GM23338 (cell line): ENCODE data around the gene FCN3. TPM values are rescaled to one million over a fixed set of nuclear protein-coding genes. Genes with fewer than 3 reads are reported as not detected.
"Not testable (repeated sequence)": the region's sequence is repeated elsewhere in the genome, so short reads cannot be mapped to it uniquely, and the experiment has no call there.

ENCODE experiments used
- ATAC-seq: fragments of 200-7000 bp; cut with Tn5 transposase; 3 replicates; pipeline ENCODE4 v1.9.1; 2020
- DNase-seq: peaks from one replicate; pipeline ENCODE4 v3.0.0-alpha.2; 2015; ENCODE audit warnings: low spot score
- H2AFZ ChIP-seq: fragments of 200-600 bp; sonication (generic); 2 replicates; pipeline ENCODE4 v1.8.0; 2016; ENCODE audit warnings: antibody characterized with exemption, mild to moderate bottlenecking, moderate library complexity
- H3F3A ChIP-seq: fragments of 200-600 bp; sonication (generic); replicated peaks from 2 replicates; pipeline ENCODE4 v1.8.0; 2017; ENCODE audit warnings: antibody characterized with exemption, mixed run types, low read depth
- H3K27ac ChIP-seq: fragments of 200-600 bp; sonication (generic); 2 replicates; pipeline ENCODE4 v1.6.1; 2016; ENCODE audit warnings: low read depth
- H3K27me3 ChIP-seq: fragments of 200-600 bp; sonication (generic); 2 replicates; pipeline ENCODE4 v1.8.0; 2016; ENCODE audit warnings: mild to moderate bottlenecking, mixed run types, moderate library complexity; ENCODE audit not compliant: insufficient read depth
- H3K36me3 ChIP-seq: fragments of 200-600 bp; sonication (generic); 2 replicates; pipeline ENCODE4 v1.8.0; 2016; ENCODE audit warnings: mild to moderate bottlenecking; ENCODE audit not compliant: insufficient read depth
- H3K4me1 ChIP-seq: fragments of 200-600 bp; sonication (generic); 2 replicates; pipeline ENCODE4 v1.8.0; 2016; ENCODE audit warnings: mild to moderate bottlenecking, moderate library complexity; ENCODE audit not compliant: insufficient read depth
- H3K4me2 ChIP-seq: fragments of 200-600 bp; sonication (generic); 2 replicates; pipeline ENCODE4 v1.7.1; 2017; ENCODE audit warnings: mixed run types
- H3K4me3 ChIP-seq: fragments of 200-600 bp; sonication (generic); 2 replicates; pipeline ENCODE4 v1.6.1; 2016; ENCODE audit warnings: mixed run types
- H3K79me2 ChIP-seq: fragments of 200-600 bp; sonication (generic); replicated peaks from 2 replicates; pipeline ENCODE4 v1.8.0; 2017; ENCODE audit warnings: mild to moderate bottlenecking; ENCODE audit not compliant: insufficient read depth
- H3K9me2 ChIP-seq: fragments of 200-600 bp; sonication (generic); 2 replicates; pipeline ENCODE4 v1.8.0; 2017; ENCODE audit not compliant: insufficient read depth
- H4K20me1 ChIP-seq: fragments of 200-600 bp; sonication (generic); replicated peaks from 2 replicates; pipeline ENCODE4 v1.8.0; 2017; ENCODE audit warnings: mild to moderate bottlenecking; ENCODE audit not compliant: insufficient read depth
- H3K27ac Mint-ChIP-seq: 2 replicates; pipeline ENCODE4 v1.8.0; 2020; ENCODE audit warnings: inconsistent platforms, mild to moderate bottlenecking, moderate library complexity, mixed read lengths
- H3K27me3 Mint-ChIP-seq: 3 replicates; pipeline ENCODE4 v1.8.0; 2022; ENCODE audit warnings: low read depth, mild to moderate bottlenecking, moderate library complexity, mixed read lengths, inconsistent platforms; ENCODE audit not compliant: insufficient read depth, poor library complexity
- H3K36me3 Mint-ChIP-seq: 3 replicates; pipeline ENCODE4 v1.8.0; 2021; ENCODE audit warnings: low read depth, mild to moderate bottlenecking, inconsistent platforms, moderate library complexity, mixed read lengths
- H3K4me1 Mint-ChIP-seq: 3 replicates; pipeline ENCODE4 v1.8.0; 2020; ENCODE audit warnings: mild to moderate bottlenecking, inconsistent platforms, mixed read lengths
- H3K4me3 Mint-ChIP-seq: 3 replicates; pipeline ENCODE4 v1.8.0; 2021; ENCODE audit warnings: moderate library complexity, mild to moderate bottlenecking, inconsistent platforms, mixed read lengths
- H3K9me3 Mint-ChIP-seq: 3 replicates; pipeline ENCODE4 v1.8.0; 2020; ENCODE audit warnings: moderate library complexity, mild to moderate bottlenecking, inconsistent platforms, mixed read lengths
- CREB1 ChIP-seq: fragments of 250-450 bp; sonication (Bioruptor Pico); IDR thresholded peaks from 2 replicates; pipeline ENCODE4 v1.5.0; 2020; ENCODE audit warnings: low read depth, mild to moderate bottlenecking, moderate library complexity
- CTCF ChIP-seq, 2 experiments: fragments of 200-600 bp in 1 of 2; sonication (generic) in 1 of 2; conservative IDR thresholded peaks; 2 replicates each; pipeline versions ENCODE4 v1.5.1 to v1.6.1; 2016 to 2017; ENCODE audit warnings: antibody characterized with exemption in 2 of 2, low read depth in 2 of 2, mild to moderate bottlenecking in 2 of 2, moderate library complexity in 1 of 2
- ETS1 ChIP-seq: IDR thresholded peaks from 2 replicates; pipeline ENCODE4 v1.6.1; 2016; ENCODE audit warnings: antibody characterized with exemption
- EZH2 ChIP-seq: fragments of 200-600 bp; sonication (generic); IDR thresholded peaks from one replicate; pipeline ENCODE4 v1.8.0; 2017; ENCODE audit warnings: antibody characterized with exemption, mild to moderate bottlenecking, low read depth; ENCODE audit not compliant: unreplicated experiment
- EZH2phosphoT487 ChIP-seq: fragments of 200-600 bp; sonication (generic); IDR thresholded peaks from one replicate; pipeline ENCODE4 v1.8.1; 2018; ENCODE audit warnings: antibody characterized with exemption; ENCODE audit not compliant: unreplicated experiment
- JUNB ChIP-seq: IDR thresholded peaks from one replicate; pipeline ENCODE4 v1.6.1; 2016; ENCODE audit warnings: antibody characterized with exemption; ENCODE audit not compliant: unreplicated experiment
- POLR2AphosphoS5 ChIP-seq: IDR thresholded peaks from 2 replicates; pipeline ENCODE4 v1.6.1; 2016; ENCODE audit warnings: antibody characterized with exemption, low read depth
- STAT1 ChIP-seq: IDR thresholded peaks from one replicate; pipeline ENCODE4 v1.6.1; 2016; ENCODE audit warnings: antibody characterized with exemption; ENCODE audit not compliant: unreplicated experiment
- ZNF114 ChIP-seq: fragments of 250-450 bp; sonication (Bioruptor Pico); IDR thresholded peaks from 2 replicates; pipeline ENCODE4 v1.5.0; 2020; ENCODE audit warnings: mild to moderate bottlenecking, moderate library complexity
- ZNF331 ChIP-seq: fragments of 250-450 bp; sonication (Bioruptor Pico); IDR thresholded peaks from 2 replicates; pipeline ENCODE4 v1.5.0; 2020; ENCODE audit warnings: low read depth, mild to moderate bottlenecking, moderate library complexity
- polyA plus RNA-seq: library from polyadenylated mRNA; unstranded; fragments of >200 nt; fragmentation: Nextera tagmentation; extraction: Ambion mirVana; gene quantifications from 2 replicates; pipeline ENCODE4 v1.2.1, GENCODE V29; 2016
- total RNA-seq: library from RNA; depleted of rRNA; stranded (reverse); fragments of >200 nt; shearing (Covaris generic); gene quantifications from 2 replicates; pipeline ENCODE4 v1.2.3, GENCODE V29; 2014

The FCN3 gene
- total and polyA plus RNA-seq, 2 experiments from 2014 or later: 0.49 TPM; not detected in 1

- DNase-seq (no peak), ATAC-seq (no peak)
- Histone ChIP-seq H3K9me2 (no peaks in the 10 kb centered on the region), H2AFZ (no peak overlapping the region), H3K4me1 (peaks cover 29% of the 10 kb centered on the region), H3K27ac (no peak overlapping the region), H3K4me3 (no peak overlapping the region), H4K20me1 (no peaks in the 10 kb centered on the region), H3K27me3 (no peaks in the 10 kb centered on the region), H3F3A (peaks cover 14% of the 10 kb centered on the region), H3K36me3 (peaks cover 18% of the 10 kb centered on the region), H3K4me2 (no peak overlapping the region), H3K79me2 (no peaks in the 10 kb centered on the region)
- no peaks in the 10 kb centered on the region for H3K9me3 Mint-ChIP-seq
- H3K27ac Mint-ChIP-seq: no peak overlapping the region
- H3K36me3 Mint-ChIP-seq: peaks cover 57% of the 10 kb centered on the region
- H3K27me3 Mint-ChIP-seq: peaks cover 11% of the 10 kb centered on the region
- H3K4me3 Mint-ChIP-seq: no peak overlapping the region
- TF ChIP-seq ETS1: no peak
- peaks cover 41% of the 10 kb centered on the region for H3K4me1 Mint-ChIP-seq
Measured at GRCh38 chr1:27408151-27408550, 33.5 kb upstream of the FCN3 start.

GRCh38 chr1:27406791-27407190 is 32.2 kb upstream of the FCN3 start:
- not testable (repeated sequence) for H3K36me3 ChIP-seq, H3K79me2 ChIP-seq, H3K4me2 ChIP-seq, H3K27me3 Mint-ChIP-seq, H3K9me2 ChIP-seq, H3K4me3 Mint-ChIP-seq, H3K4me3 ChIP-seq, ATAC-seq, H3K9me3 Mint-ChIP-seq, H4K20me1 ChIP-seq, DNase-seq, H3K27me3 ChIP-seq, H3K27ac Mint-ChIP-seq, H2AFZ ChIP-seq
- Histone ChIP-seq H3F3A (peaks cover 20% of the 10 kb centered on the region), H3K4me1 (peaks cover 35% of the 10 kb centered on the region), H3K27ac (peak overlapping the region; percentile 79; the same call in 1 of the 2 replicates)
- peaks cover 45% of the 10 kb centered on the region for H3K36me3 Mint-ChIP-seq
- H3K4me1 Mint-ChIP-seq: peaks cover 51% of the 10 kb centered on the region

GRCh38 chr1:27406362-27406680 is 31.7 kb upstream of the FCN3 start:
- H3K9me3 Mint-ChIP-seq: no peaks in the 10 kb centered on the region
- ATAC-seq: no peak
- TF ChIP-seq JUNB: no peak
- TF ChIP-seq EZH2phosphoT487: no peak
- TF ChIP-seq ZNF331 (CRISPR knock-in tag): no peak
- TF ChIP-seq POLR2AphosphoS5: no peak
- TF ChIP-seq CREB1 (CRISPR knock-in tag): no peak
- TF ChIP-seq ZNF114 (CRISPR knock-in tag): no peak
- no peak for TF ChIP-seq STAT1
- no peak for TF ChIP-seq CTCF (conservative IDR thresholded peaks at IDR 0.05; ENCODE audit: low read depth in 2 of 2)
- TF ChIP-seq EZH2: no peak

More at GRCh38 chr1:27406362-27406680, 31.7 kb upstream of the FCN3 start:
- no peaks in the 10 kb centered on the region for H3K79me2 ChIP-seq
- peaks cover 43% of the 10 kb centered on the region for H3K36me3 Mint-ChIP-seq
- H3K4me1 Mint-ChIP-seq: peaks cover 51% of the 10 kb centered on the region
- peaks cover 20% of the 10 kb centered on the region for H3F3A ChIP-seq
- H3K4me3 ChIP-seq: no peak overlapping the region
- H3K4me3 Mint-ChIP-seq: peak overlapping the region; percentile 9; the same call in 1 of the 3 replicates
- H3K27me3 Mint-ChIP-seq: peaks cover 10% of the 10 kb centered on the region
- H3K27ac ChIP-seq: peak overlapping the region; percentile 79; the same call in 1 of the 2 replicates
- H3K4me1 ChIP-seq: peaks cover 35% of the 10 kb centered on the region
- no peaks in the 10 kb centered on the region for H3K27me3 ChIP-seq
- peak overlapping the region; percentile 92 for H3K27ac Mint-ChIP-seq
- no peaks in the 10 kb centered on the region for H3K9me2 ChIP-seq
- H4K20me1 ChIP-seq: no peaks in the 10 kb centered on the region
- H2AFZ ChIP-seq: no peak overlapping the region
- H3K4me2 ChIP-seq: no peak overlapping the region
- no peak for DNase-seq
- H3K36me3 ChIP-seq: peaks cover 3% of the 10 kb centered on the region
